H1 (cell line): ENCODE measurements around the gene TMEM25. TPM values are rescaled to one million over a fixed set of nuclear protein-coding genes. Genes with fewer than 3 reads are reported as not detected.

Experiments used
- CTCF ChIA-PET: fragments of 300-600 bp; sonication (Branson Sonifier 250); formaldehyde crosslinking; loops from one replicate; lab custom pipeline; 2021; ENCODE audit not compliant: partially characterized antibody; lab: Charles Lee
- POLR2A ChIA-PET: fragments of 300-600 bp; sonication (Branson Sonifier 250); formaldehyde crosslinking; loops from one replicate; lab custom pipeline; 2021; ENCODE audit warnings: inconsistent platforms; ENCODE audit not compliant: partially characterized antibody; lab: Charles Lee
- DNase-seq, 2 experiments: peaks; one replicate each; pipeline versions ENCODE4 v3.0.0 to v3.0.0-alpha.2; 2010 to 2022; ENCODE audit warnings: low spot score in 2 of 2, low read depth in 1 of 2, mixed read lengths in 1 of 2
- FAIRE-seq: peaks from 2 replicates; lab custom pipeline; 2011; peaks lifted over from hg19 to GRCh38; lab: Jason Lieb, UNC
- H2AFZ ChIP-seq: 2 replicates; pipeline ENCODE4 v1.8.1; 2012; ENCODE audit warnings: low read length, inconsistent platforms
- H2AK5ac ChIP-seq: 2 replicates; pipeline ENCODE4 v1.6.1; 2013; ENCODE audit warnings: low read depth, low read length
- H2BK120ac ChIP-seq: replicated peaks from 2 replicates; pipeline ENCODE3; 2013; ENCODE audit warnings: low read depth, low read length, inconsistent platforms
- H2BK12ac ChIP-seq: 2 replicates; pipeline ENCODE4 v1.6.1; 2013; ENCODE audit warnings: low read depth, low read length
- H2BK15ac ChIP-seq: 2 replicates; pipeline ENCODE4 v1.6.1; 2013; ENCODE audit warnings: low read length
- H2BK20ac ChIP-seq: 2 replicates; pipeline ENCODE4 v1.6.1; 2013; ENCODE audit warnings: low read length
- H2BK5ac ChIP-seq: 2 replicates; pipeline ENCODE4 v1.6.1; 2013; ENCODE audit warnings: low read depth, low read length
- H3K14ac ChIP-seq: 2 replicates; pipeline ENCODE4 v1.6.1; 2013; ENCODE audit warnings: inconsistent platforms; ENCODE audit not compliant: insufficient read length
- H3K18ac ChIP-seq: 2 replicates; pipeline ENCODE4 v1.6.1; 2013; ENCODE audit warnings: low read length; ENCODE audit errors: extremely low read depth
- H3K23ac ChIP-seq: 2 replicates; pipeline ENCODE4 v1.6.1; 2013; ENCODE audit warnings: inconsistent platforms; ENCODE audit not compliant: insufficient read length
- H3K23me2 ChIP-seq: 2 replicates; pipeline ENCODE4 v1.6.1; 2013; ENCODE audit warnings: low read depth, low read length
- H3K27ac ChIP-seq: 2 replicates; pipeline ENCODE4 v1.6.1; 2011; ENCODE audit warnings: low read depth, low read length, inconsistent platforms
- H3K27me3 ChIP-seq, 4 experiments: replicated peaks in 1 of 4; 1 replicate in 1 of 4; 2 replicates in 3 of 4; pipeline versions ENCODE4 v1.6.1 to v1.8.1; 2011 to 2013; ENCODE audit warnings: low read length in 3 of 4, mild to moderate bottlenecking in 3 of 4, inconsistent platforms in 2 of 4, mixed read lengths in 2 of 4, moderate library complexity in 1 of 4; ENCODE audit not compliant: control insufficient read depth in 3 of 4, insufficient read depth in 3 of 4; ENCODE audit errors: extremely low read depth in 1 of 4
- H3K36me3 ChIP-seq, 4 experiments: 2 replicates each; pipeline versions ENCODE4 v1.6.1 to v1.8.1; 2011 to 2013; ENCODE audit warnings: mild to moderate bottlenecking in 4 of 4, low read length in 3 of 4, moderate library complexity in 2 of 4, control low read depth in 1 of 4, inconsistent platforms in 1 of 4; ENCODE audit not compliant: insufficient read depth in 4 of 4, control insufficient read depth in 2 of 4
- H3K4ac ChIP-seq: replicated peaks from 2 replicates; pipeline ENCODE3; 2013; ENCODE audit warnings: low read length, low read depth, mixed read lengths, inconsistent platforms; ENCODE audit not compliant: insufficient read length
- H3K4me1 ChIP-seq, 4 experiments: replicated peaks in 1 of 4; 1 replicate in 1 of 4; 2 replicates in 3 of 4; pipeline versions ENCODE4 v1.6.1 to v1.8.1; 2011 to 2013; ENCODE audit warnings: low read length in 3 of 4, inconsistent platforms in 2 of 4, mixed read lengths in 1 of 4; ENCODE audit not compliant: insufficient read depth in 4 of 4, control insufficient read depth in 3 of 4
- H3K4me2 ChIP-seq, 2 experiments: 2 replicates each; pipeline versions ENCODE4 v1.6.1 to v1.8.1; 2011 to 2013; ENCODE audit warnings: low read depth in 2 of 2, low read length in 2 of 2, control low read depth in 1 of 2, inconsistent platforms in 1 of 2, mild to moderate bottlenecking in 1 of 2; ENCODE audit not compliant: insufficient read depth in 1 of 2
- H3K4me3 ChIP-seq, 4 experiments: fragments of 200-600, 300-600 bp in 1 of 4; sonication (generic), shearing (Covaris generic), sonication (Bioruptor Twin) in 1 of 4; 2 replicates each; pipeline versions ENCODE4 v1.5.1 to v1.8.1; 2011 to 2016; ENCODE audit warnings: low read length in 4 of 4, low read depth in 3 of 4, control low read depth in 2 of 4, inconsistent platforms in 2 of 4, mild to moderate bottlenecking in 2 of 4, mixed read lengths in 1 of 4, moderate library complexity in 1 of 4; ENCODE audit not compliant: insufficient read depth in 2 of 4; ENCODE audit errors: extremely low read depth in 1 of 4
- H3K56ac ChIP-seq: replicated peaks from 2 replicates; pipeline ENCODE3; 2013; ENCODE audit warnings: low read depth, mild to moderate bottlenecking, mixed read lengths, low read length, inconsistent platforms; ENCODE audit not compliant: insufficient read length
- H3K79me1 ChIP-seq: 2 replicates; pipeline ENCODE4 v1.6.1; 2013; ENCODE audit warnings: low read depth, low read length, control low read depth
- H3K79me2 ChIP-seq, 2 experiments: 2 replicates each; pipeline versions ENCODE4 v1.6.1 to v1.8.1; 2012 to 2013; ENCODE audit warnings: low read length in 2 of 2, mild to moderate bottlenecking in 2 of 2, inconsistent platforms in 1 of 2; ENCODE audit not compliant: insufficient read depth in 2 of 2, control insufficient read depth in 1 of 2
- H3K9ac ChIP-seq, 4 experiments: replicated peaks in 1 of 4; 1 replicate in 1 of 4; 2 replicates in 3 of 4; pipeline versions ENCODE4 v1.6.1 to v1.8.1; 2011 to 2013; ENCODE audit warnings: low read depth in 3 of 4, low read length in 3 of 4, control low read depth in 2 of 4, mild to moderate bottlenecking in 2 of 4, moderate library complexity in 2 of 4, inconsistent platforms in 1 of 4; ENCODE audit errors: extremely low read depth in 1 of 4
- H3K9me3 ChIP-seq, 2 experiments: 2 replicates each; pipeline versions ENCODE4 v1.6.1 to v1.8.1; 2012 to 2013; ENCODE audit warnings: mild to moderate bottlenecking in 2 of 2, moderate library complexity in 2 of 2, control low read depth in 1 of 2, inconsistent platforms in 1 of 2, low read depth in 1 of 2, low read length in 1 of 2, mixed read lengths in 1 of 2; ENCODE audit not compliant: insufficient read depth in 2 of 2
- H4K20me1 ChIP-seq, 2 experiments: replicated peaks in 1 of 2; 2 replicates each; pipeline versions ENCODE3 to v1.8.1; 2011 to 2013; ENCODE audit warnings: inconsistent platforms in 2 of 2, low read length in 2 of 2, mild to moderate bottlenecking in 1 of 2; ENCODE audit not compliant: insufficient read depth in 2 of 2, control insufficient read depth in 1 of 2
- H4K5ac ChIP-seq: 2 replicates; pipeline ENCODE4 v1.6.1; 2013; ENCODE audit warnings: low read length, low read depth, mixed read lengths, inconsistent platforms; ENCODE audit not compliant: insufficient read length
- H4K8ac ChIP-seq: 2 replicates; pipeline ENCODE4 v1.8.0; 2013; ENCODE audit warnings: mild to moderate bottlenecking, moderate library complexity, low read length, inconsistent platforms; ENCODE audit not compliant: insufficient read depth; ENCODE audit errors: extremely low read depth
- H4K91ac ChIP-seq: replicated peaks from 2 replicates; pipeline ENCODE3; 2013; ENCODE audit warnings: low read length, mixed read lengths, inconsistent platforms; ENCODE audit not compliant: insufficient read length
- RAD21 ChIP-seq, 2 experiments: IDR thresholded peaks in 1 of 2; conservative IDR thresholded peaks in 1 of 2; 2 replicates each; pipeline ENCODE4 v1.6.1; 2011; ENCODE audit warnings: low read depth in 2 of 2, low read length in 2 of 2, improper control_type of control experiment in 1 of 2, inconsistent platforms in 1 of 2, mild to moderate bottlenecking in 1 of 2, moderate library complexity in 1 of 2
- ZNF274 ChIP-seq: IDR thresholded peaks from 2 replicates; pipeline ENCODE4 v1.7.0; 2012; ENCODE audit warnings: low read length, borderline replicate concordance; ENCODE audit errors: extremely low read depth
- WGBS, 2 experiments: shearing (Covaris generic) in 1 of 2; methylation state at CpG; one replicate each; pipeline versions ENCODE4 v1.1.6 to v1.1.7; 2013 to 2015; ENCODE audit warnings: low lambda C conversion rate in 2 of 2, mixed read lengths in 2 of 2, inconsistent platforms in 1 of 2, low coverage in 1 of 2, missing lambda C conversion rate in 1 of 2; ENCODE audit not compliant: insufficient replicate concordance in 2 of 2, insufficient coverage in 1 of 2, insufficient read length in 1 of 2; ENCODE audit errors: extremely low coverage in 1 of 2, missing lambda C conversion rate in 1 of 2; 5-methylcytosine and 5-hydroxymethylcytosine counted together
- polyA plus RNA-seq, 7 experiments: library from polyadenylated mRNA; depleted of rRNA in 3 of 7; stranded (reverse) in 5 of 7; unstranded in 2 of 7; fragments of >200 nt in 5 of 7; fragments of 200-250 nt in 2 of 7; gene quantifications; 1 replicate in 5 of 7; 2 replicates in 1 of 7; 4 replicates in 1 of 7; pipeline versions ENCODE4 v1.2.1 to v1.2.3, GENCODE V29; 2011 to 2013; ENCODE audit warnings: missing spikeins in 2 of 7, mixed read lengths in 2 of 7
- total RNA-seq: library from RNA; stranded (reverse); fragmentation: NEBNext Ultra II Directional; extraction: Animal tissue kit (Norgen Biotek cat#: 25700); gene quantifications from 2 replicates; pipeline ENCODE4 v1.2.1, GENCODE V29; 2021

The TMEM25 gene
- total and polyA plus RNA-seq, 2 of the 8 experiments (the other 6 are each of a cell fraction or from before 2014, with no cell fraction given) = 18.3 to 26.8 TPM

DNA sequence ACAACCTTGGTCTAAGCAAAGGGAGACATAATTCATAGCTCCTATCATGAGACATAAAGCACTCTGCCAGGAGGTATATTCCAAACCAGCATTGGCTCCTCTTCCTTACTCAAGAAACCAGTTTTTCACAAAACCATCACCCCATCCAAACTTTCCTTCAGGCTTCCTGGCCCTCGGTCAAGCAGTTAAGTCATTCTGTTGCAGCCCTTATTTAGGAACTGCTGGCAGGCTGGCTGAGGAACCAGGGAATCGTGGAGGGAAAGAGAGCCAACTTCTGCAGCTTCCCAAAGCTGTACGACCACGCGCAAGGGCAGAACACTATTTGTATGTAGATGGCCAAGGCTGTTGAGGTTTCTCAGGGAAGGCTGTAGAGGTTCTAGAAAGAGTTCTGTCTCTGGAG is 34.1 kb downstream of the TMEM25 start:
- peaks cover 0 to 2% (median 0%) of the 10 kb centered on the region in 4 experiments; a peak in 1 of 7 replicates for H3K4me1 ChIP-seq
- TF ChIP-seq RAD21 (IDR thresholded peaks at IDR 0.05 in 1 of 2, conservative IDR thresholded peaks at IDR 0.05 in 1 of 2; ENCODE audit: low read depth in 2 of 2, low read length in 2 of 2) = no peak
- no peak for TF ChIP-seq ZNF274
- TF ChIP-seq, all 59 proteins: peak for 0
- H3K36me3 ChIP-seq = no peaks in the 10 kb centered on the region

More for the DNA sequence above, 34.1 kb downstream of the TMEM25 start:
- Histone ChIP-seq H2BK12ac (no peak overlapping the region), H2BK120ac (no peak overlapping the region), H3K27me3 (no peaks in the 10 kb centered on the region), H4K5ac (no peak overlapping the region), H3K27ac (no peak overlapping the region), H2AFZ (no peak overlapping the region), H3K23ac (no peak overlapping the region), H2BK20ac (no peak overlapping the region), H3K4ac (no peak overlapping the region), H3K23me2 (peaks cover 4% of the 10 kb centered on the region; the same call in 1 of the 2 replicates), H4K8ac (no peak overlapping the region), H3K79me2 (no peaks in the 10 kb centered on the region), H3K4me2 (peak overlapping the region in 1 of 2 experiments; percentile 54; a peak in 1 of 4 replicates), H4K91ac (no peak overlapping the region), H3K79me1 (no peaks in the 10 kb centered on the region), H2BK5ac (no peak overlapping the region), H2BK15ac (no peak overlapping the region), H3K14ac (no peak overlapping the region), H3K4me3 (no peak overlapping the region), H3K9ac (no peak overlapping the region; a peak in 1 of 7 replicates), H3K18ac (no peak overlapping the region), H2AK5ac (no peak overlapping the region), H3K56ac (no peak overlapping the region), H3K9me3 (no peaks in the 10 kb centered on the region), H4K20me1 (no peaks in the 10 kb centered on the region)
- FAIRE-seq (no peak), DNase-seq (no peak)
- ChIA-PET POLR2A (no interaction called here), CTCF (interaction anchor here (0.8 kb wide), 1 partner anchor 45 kb away, joined by 3 read pairs; no protein-coding TSS in a partner anchor)
- 80% methylated on average over 5 of the region's 5 CpGs; no CpG with 5 or more reads in 1 of the 2 experiments for whole genome bisulfite sequencing, 2 experiments
